HPDE6-E6E7 (cell line): ENCODE data around the gene CHST11.
A peak's percentile ranks its signal among the peaks of the same experiment; 100 is the strongest.
"Not testable (repeated sequence)": the region's sequence is repeated elsewhere in the genome, so short reads cannot be mapped to it uniquely, and the experiment has no call there.

Experiments
- DNase-seq: peaks from one replicate; pipeline ENCODE4 v3.0.0; 2011; ENCODE audit warnings: missing footprints; ENCODE audit errors: extremely low spot score

CHST11 gene

DNA sequence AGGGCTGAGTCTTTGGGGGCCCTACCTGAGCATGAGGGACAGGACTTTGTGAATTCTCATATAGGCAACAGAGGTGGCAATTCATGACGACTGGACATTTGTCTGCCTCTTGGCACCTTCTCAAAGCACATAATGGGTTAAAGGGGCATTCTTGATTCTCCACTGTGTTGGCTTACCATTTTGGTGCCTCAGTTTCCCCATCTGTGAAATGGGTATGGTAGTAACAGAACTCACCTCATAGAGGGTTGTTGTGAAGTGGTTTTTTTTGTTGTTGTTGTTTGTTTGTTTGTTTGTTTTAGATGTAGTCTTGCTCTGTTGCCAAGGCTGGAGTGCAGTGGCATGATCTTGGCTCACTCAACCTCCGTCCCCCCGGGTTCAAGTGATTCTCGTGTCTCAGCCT, 106.0 kb downstream of the CHST11 start:
- no peak for DNase-seq

DNA sequence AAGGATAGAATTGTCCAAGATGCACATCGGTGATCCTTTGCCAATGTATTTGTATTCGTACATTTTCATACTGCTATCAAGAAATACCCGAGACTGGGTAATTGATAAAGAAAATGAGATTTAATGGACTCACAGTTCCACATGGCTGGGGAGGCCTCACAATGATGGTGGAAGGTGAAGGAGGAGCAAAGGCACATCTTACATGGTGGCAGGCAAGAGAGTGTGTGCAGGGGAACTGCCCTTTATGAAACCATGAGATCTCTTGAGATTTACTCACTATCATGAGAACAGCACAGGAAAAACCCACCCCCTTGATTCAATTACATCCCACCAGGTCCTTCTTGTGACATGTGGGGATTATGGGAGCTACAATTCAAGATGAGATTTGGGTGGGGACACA, 107.9 kb downstream of the CHST11 start:
- DNase-seq, result not testable (repeated sequence)

DNA sequence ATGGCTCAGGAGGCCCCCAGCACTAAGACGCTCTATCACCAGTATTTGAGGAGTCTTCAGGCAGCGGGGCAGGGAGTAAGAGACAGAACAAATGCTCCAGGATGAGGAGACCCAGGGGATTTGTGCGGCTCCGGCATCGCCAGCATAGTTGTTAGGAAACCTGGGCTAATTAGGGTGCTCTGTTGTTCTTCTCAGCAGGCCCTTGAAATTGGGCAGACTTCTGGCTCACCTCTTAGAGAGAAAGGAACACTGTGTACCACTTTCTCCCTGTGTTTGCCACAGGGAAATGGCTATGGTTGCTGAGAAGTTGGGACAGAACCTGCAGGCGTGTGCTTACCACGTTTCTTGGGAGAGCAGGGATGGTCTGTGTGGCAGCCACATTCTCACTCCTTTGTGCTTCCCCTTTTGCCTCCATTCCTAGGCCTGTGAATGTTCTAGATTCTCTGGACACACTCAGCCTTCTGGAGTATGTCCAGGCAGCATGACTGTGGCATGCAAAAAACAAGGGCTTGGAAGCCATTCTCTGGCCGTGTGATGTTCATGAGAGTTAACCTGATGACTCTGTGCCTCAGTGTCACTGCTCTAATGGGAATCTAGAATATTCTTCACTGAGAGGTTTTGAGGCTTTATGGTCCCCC, 109.0 kb downstream of the CHST11 start:
- no peak for DNase-seq

DNA sequence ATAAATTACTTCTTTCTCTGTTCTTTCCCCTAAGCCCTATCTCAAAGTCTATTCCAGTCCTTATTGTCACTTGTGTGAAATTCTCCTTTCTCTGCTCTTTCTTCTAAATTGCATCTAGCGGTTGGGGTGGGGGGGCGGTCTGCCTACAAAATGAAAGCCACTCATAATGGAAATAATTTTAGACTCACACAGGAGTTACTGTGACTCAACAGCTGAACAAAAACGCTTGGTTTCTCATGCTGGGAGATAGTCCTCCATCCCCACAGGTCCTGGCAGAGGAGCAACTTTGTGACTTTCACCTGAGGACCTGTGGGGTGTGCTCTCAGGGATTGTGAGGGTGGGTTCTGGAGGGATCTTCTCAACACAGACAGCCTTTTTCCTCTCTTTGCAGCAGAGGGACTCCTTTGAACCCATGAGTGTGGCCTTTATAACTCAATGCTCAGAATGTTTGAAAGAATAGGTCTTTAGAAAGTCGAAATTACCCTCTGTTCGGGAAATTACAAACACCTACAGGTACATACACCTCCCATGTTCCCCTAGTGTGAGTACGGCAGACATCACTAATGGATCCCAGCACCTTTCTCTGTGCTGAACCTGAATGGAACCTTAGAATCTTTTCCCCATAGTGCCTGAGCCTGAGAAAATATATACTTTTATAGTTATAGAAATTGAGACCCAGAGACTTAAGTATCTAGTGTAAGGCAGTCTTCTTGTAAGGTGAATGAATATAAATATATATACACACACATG, 109.7 kb downstream of the CHST11 start:
- no peak for DNase-seq

DNA sequence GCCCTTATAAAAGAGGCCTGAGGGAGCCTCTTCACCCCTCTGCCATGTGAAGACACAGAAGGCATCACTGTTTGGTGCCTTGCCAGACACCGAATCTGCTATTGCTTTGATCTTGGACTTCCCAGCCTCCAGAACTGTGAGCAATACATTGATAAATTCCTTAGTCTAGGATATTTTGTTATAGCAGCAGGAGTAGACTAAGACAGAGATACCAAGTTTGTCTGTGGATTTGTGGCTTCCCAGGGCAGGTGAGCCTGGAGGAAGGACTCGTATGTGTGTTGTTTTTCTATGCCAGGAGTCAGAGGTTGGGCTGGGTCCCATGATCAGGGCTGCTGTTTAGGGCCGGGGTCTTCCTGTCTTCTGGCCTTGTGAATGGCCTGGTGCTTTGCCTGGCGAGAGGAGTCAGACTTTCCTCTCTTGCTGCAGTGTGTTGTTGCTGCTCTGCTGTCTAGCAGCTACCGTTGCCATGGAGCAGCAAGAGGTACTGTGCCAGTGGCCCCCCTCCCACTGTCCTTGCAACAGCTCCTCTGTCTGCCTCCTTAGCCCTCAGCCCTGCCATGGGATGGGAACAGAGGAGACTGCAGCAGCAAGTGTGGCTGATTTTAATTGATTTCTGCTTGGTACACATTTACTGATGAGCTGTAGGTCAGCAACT, 111.2 kb downstream of the CHST11 start:
- DNase-seq, result no peak

DNA sequence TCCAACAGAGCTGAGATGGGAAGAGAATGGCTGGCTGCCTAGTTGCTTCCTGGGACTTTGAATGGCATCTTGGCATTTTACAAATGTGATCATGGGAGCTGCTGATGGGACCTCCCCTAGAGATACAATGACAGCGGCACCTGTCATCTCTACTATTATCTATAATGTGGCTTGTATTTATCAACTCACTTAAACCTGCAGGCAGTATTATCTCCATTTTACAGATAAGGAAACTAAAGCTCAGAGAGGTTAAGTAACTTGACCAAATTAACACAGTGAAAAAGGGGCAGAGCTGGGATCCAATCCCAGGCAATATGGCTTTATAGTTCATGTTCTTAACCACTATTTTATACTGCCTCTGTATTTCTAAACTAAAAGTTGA, 111.7 kb downstream of the CHST11 start:
- DNase-seq, result no peak

DNA sequence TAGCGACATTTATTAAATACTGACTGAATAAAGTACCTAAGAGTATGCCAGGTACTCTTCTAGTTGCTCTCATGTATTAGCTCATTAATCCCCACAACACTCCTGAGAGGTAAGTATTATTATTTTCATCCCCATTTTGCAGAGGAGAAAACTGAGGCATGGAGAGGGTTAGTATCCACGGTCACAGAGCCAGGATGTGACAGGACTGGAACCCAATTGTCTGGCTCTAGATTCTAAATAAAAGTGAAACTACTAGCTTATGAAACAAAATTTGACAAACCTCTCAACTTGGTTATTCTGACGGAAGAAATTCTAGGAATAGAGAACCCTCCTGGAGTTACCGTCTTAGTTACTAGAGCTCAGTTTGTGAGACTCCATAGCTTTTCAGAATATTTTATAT, 112.2 kb downstream of the CHST11 start:
- no peak for DNase-seq

DNA sequence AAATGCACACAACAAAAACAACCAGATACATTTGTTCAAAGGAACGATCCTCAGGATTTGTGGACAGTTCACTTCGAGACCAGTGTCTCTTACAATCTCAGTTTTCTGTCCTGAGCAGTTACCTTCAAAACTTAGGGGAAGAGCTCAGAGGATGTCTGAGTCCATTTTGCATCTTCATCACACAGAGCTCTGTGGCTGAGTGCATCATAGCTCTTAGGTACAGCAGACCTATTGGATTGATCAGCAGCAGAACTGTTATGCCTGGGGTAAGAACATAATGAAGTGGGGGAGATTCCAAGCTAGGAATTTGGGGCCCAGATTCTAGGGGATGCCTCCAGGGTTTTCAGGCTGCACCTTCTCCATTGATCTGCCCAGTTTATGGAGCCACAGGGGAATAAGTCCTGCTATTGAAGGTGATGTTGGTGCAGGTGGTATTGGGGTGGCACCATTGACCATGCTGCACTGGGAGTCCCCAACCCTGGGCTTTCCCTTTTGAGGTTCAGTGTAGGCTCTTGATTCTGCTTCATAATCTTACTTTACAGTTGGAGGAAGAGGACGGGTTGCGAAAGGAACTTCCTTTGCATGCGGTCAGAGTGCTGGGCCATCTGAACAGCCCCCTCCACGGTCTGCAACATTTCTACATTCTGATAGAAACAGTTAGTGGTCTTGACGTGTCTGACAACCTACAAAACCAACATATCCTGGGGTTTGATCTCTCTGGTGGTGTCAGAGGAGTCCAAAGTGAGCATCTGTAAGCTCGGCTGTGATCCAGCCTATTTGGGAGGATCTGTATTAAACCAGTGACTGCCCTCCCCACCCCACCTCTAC, 112.8 kb downstream of the CHST11 start:
- no peak for DNase-seq

DNA sequence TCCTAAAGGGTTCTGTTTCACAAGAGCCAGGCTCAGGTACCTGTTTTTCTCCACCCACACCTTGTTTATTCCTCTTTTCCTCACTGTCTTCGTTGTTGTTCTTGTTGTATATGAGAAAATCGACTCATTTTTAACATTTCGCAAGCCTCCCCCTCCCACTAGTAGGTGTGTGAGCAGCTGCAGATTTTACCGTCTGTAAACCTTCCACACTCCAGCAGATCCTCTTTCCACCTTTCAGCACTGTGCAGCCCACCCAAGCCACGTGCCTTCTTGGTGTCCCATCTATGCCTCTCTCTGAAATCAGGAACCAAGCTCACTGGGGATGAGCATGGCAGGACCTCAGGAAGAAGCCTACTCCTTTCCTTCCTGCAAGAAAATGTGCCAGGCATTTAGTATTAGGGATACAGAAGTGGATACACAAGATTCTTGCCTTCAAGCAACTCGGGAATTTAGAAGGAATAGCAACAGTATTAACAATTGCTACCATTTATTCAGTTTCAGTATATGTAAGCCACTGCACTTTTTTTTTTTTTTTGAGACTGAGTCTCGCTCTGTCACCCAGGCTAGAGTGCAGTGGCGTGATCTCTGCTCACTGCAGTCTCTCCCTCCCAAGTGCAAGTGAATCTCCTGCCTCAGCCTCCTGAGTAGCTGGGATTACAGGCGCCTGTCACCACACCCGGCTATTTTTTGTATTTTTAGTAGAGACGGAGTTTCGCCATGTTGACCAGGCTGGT, 113.6 kb downstream of the CHST11 start:
- no peak for DNase-seq

DNA sequence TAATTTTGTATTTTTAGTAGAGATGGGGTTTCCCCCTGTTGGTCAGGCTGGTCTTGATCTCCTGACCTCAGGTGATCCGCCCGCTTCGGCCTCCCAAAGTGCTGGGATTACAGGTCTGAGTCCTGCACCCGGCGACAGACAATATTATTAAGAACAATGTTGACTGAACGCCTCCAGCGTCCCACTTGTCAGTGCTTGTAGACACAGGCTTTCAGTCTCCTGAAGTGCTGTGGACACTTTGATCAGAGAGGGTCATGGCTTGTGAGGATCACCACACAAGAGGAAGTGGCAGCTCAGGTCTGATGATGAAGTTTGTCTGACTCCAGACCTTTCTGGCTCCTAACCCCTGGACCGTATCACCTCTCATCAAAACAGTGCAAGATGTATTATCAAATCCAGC, 114.6 kb downstream of the CHST11 start:
- no peak for DNase-seq

DNA sequence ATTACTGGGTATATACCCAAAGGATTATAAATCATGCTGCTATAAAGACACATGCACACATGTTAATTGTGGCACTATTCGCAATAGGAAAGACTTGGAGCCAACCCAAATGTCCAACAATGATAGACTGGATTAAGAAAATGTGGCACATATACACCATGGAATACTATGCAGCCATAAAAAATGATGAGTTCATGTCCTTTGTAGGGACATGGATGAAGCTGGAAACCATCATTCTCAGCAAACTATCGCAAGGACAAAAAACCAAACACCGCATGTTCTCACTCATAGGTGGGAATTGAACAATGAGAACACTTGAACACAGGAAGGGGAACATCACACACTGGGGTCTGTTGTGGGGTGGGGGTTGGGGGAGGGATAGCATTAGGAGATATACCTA, 117.6 kb downstream of the CHST11 start:
- DNase-seq, result not testable (repeated sequence)

DNA sequence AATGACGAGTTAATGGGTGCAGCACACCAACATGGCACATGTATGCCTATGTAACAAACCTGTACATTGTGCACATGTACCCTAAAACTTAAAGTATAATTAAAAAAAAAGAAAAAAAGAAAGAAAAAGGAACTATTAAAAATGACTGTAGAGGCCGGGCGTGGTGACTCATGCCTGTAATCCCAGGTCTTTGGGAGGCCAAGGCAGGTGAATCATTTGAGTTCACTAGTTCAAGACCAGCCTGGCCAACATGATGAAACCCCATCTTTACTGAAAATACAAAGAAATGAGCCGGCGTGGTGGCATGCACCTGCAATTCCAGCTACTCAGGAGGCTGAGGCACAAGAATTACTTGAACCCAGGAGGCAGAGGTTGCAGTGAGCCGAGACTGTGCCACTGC, 118.0 kb downstream of the CHST11 start:
- DNase-seq, result not testable (repeated sequence)

DNA sequence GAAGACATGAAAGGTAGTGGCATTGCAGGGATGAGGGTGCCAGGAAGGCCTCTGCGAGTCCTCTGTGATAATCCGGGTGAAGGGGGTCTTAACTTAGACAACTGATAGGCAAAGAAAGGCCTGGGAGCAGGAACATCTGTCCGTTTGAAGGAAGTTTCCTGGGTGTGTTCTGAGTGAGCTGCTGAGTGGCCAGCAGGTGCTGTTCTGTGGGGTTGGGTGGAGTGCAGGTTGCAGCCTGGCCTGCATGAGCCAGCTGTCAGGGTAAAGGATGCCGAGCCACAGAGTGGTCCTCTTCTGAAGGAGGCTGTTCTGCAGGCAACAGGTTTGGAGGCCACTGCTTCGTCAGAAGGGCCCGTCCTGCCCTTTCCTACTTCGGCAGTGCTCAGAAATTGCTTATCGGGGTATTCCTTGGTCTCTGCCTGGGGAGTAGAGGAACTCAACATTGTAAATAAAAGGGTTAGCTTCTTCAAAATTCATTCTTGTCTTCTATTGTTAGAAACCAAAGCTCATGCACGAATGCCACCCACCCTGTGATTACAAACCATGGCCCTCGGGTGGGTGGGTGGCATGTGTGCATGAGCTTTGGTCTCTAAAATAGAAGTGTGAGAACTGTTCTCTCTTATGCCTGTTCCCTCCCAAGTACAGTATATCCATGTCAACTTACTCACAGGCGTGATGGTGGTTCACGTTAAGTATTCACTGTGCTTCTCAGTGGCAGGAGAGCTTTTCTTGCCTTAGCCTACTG, 118.9 kb downstream of the CHST11 start:
- no peak for DNase-seq

DNA sequence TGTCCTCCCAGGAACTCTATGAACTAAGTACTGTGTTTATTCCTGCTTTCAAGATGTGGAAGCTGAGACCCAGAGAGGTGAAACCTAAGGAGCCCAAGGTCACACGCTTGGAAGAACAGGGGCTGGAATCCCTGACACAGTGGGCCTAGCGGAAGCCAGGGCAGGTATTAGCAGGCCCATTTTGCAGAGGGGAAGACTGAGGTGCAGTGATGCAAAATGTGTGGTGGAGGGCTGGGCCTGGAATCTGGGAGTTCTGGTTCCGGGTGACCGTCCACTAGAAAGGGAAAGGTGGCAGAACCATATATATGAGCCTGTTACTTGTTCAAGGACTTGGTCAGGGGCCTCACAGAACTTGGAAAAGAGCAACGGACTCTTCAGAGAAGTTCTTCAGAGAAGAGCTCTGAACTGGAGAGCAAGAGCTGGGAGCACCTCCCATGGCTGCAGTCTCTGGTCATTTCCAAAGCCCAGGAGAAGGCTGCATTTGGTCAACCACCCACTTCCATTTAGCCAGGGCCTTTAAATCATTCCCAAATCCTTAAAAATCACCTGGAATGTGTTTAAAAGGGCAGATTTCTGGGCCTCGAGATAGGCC, 119.5 kb downstream of the CHST11 start:
- DNase-seq, result no peak

DNA sequence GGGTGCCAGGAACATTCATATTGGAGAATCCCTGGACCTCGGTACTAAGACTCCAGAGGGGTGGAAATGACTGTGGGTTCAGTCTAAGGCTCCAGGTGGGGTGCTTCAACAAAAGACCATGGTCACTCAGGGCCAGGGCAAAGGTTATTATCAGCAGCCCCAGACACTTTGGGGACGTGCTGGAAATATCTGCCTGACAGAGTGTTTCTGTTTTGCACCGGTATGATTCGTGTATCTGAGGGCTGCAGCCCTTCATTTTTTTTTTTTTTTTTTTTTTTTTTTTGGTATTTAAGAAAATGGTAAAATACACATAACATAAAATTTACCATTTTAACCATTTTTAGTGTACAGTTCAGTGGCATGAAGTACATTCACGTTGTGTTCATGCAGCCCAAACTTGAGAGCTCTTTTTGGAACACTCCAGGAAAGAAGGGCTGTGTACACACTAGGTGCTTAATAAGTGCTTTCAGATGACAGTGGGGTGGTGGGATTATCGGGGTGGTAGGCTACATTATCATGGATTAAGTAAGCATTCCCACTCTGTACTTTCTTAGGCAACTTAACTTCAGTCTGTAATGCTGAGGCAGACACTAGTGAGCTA, 120.3 kb downstream of the CHST11 start:
- DNase-seq, result no peak

DNA sequence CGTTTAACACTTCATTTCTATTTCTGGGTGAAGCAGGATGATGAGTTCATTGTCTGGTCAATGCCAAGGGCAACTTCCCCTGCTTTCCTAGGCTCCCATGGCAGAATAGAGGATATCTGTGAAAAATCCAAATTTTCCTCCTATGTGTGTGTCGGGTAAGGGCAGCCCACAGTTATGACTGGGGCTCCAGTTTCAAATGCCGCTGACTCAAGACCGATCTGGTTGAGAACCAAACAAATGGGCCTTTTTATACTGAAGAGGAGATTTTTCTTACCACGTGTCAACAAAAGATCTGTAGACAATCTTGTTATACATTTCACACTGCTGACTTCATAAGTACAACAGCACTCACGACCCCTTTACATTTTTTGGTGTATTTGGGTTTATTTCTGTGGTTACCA, 120.8 kb downstream of the CHST11 start:
- DNase-seq, result no peak

DNA sequence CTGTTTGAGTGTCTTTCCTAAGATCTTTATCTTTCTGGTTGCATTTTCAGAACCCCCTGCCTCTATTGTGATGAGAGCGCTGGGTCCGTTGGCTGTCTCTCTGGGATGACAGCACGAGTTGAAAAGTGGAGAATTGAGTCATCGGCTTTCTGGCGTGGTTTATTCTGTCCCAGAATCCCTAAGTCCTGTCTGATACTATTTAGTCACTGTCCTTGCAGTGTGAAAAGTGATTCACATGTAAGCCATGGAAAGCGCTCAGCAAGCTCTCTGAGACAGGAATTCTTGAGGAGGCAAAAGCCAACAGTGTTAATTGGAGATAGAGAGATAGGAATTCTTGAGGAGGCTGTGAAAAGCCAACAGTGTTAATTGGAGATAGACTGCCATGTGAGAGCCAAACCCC, 121.7 kb downstream of the CHST11 start:
- DNase-seq, result peak; percentile 17

DNA sequence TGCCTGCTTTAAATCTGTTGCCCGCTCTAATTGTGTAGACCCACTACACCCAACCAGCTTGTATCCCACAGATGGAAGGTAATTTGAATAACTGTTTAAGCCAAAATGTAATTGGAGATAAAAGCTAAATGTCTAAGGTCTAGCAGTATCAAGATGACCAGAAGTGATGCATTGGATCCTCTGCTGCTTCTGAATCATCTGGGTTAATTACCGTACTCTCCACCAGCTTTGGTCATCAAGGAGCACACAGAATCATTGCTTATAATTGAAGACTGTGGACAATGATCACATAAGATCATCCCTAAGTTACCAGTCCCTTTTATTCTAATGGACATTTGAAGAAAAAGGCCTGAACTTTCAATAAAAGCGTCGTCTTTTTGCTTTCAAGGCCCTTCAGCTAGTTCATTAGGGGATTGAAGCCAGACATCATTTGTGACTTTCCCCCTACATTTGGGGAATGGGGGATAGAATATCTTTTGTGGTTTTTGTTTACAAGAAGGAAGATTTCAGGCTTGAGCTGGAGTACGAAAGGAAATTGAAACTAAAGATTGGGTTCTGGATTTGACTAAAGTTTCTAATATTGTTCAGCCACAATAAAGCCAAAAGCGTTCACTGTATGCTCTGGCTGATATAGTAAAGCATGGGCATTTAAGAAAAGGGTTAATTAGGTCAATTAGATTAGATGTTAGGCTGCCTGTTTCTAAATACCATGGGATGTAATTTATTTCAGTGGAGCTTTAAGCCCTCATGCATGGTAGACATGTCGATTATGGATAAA, 123.2 kb downstream of the CHST11 start:
- DNase-seq, result no peak

DNA sequence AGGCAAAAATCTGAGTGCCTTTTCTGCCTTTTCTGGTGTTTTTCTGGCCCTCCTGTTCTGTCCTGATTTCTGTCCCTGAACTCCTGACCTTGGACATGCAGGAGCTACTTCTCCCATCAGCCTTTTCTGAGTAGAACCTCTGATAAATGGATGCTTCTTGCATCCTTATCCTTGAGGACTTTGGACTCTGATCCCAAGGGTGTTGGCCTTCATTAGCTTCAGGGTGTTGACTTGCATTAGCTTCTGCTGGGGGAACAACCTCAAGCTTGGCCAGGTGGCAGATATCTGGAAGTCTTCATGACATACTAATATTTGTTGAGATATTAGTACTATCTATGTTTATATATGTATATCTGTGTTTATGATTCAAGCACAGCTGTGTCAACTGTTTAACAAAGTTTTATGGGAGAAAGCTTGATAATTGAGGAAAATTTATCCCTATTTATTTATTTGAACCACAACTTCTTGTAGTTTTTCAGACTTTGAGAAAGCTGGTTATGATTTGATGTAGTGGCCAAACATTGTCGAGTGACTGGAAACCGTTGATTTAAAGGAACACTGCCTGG, 124.3 kb downstream of the CHST11 start:
- DNase-seq, result no peak
